HCT116 (cell line): ENCODE results near the gene DNAJC10. TPM values are rescaled to one million over a fixed set of nuclear protein-coding genes. Genes with fewer than 3 reads are reported as not detected.

Experiments
- ATF3 ChIP-seq: IDR thresholded peaks from 2 replicates; pipeline ENCODE4 v1.6.1; 2012
- CBX3 ChIP-seq: IDR thresholded peaks from 2 replicates; pipeline ENCODE4 v1.6.1; 2012; ENCODE audit warnings: low read depth
- CEBPB ChIP-seq: IDR thresholded peaks from 2 replicates; pipeline ENCODE4 v1.6.1; 2012; ENCODE audit warnings: low read depth
- EZH2 ChIP-seq: fragments of 200-600 bp; sonication (generic); IDR thresholded peaks from 2 replicates; pipeline ENCODE4 v1.6.1; 2017; ENCODE audit warnings: antibody characterized with exemption, mixed run types
- FOSL1 ChIP-seq: IDR thresholded peaks from 2 replicates; pipeline ENCODE4 v1.6.1; 2012; ENCODE audit warnings: low read depth
- POLR2A ChIP-seq: IDR thresholded peaks from 2 replicates; pipeline ENCODE4 v1.7.0; 2011; ENCODE audit warnings: borderline replicate concordance; ENCODE audit not compliant: insufficient read depth, insufficient read length; ENCODE audit errors: extremely low read depth
- RAD21 ChIP-seq: IDR thresholded peaks from 2 replicates; pipeline ENCODE4 v1.6.1; 2012; ENCODE audit warnings: low read depth, mild to moderate bottlenecking
- SP1 ChIP-seq: IDR thresholded peaks from 2 replicates; pipeline ENCODE4 v1.6.1; 2012; ENCODE audit warnings: low read depth
- TCF7L2 ChIP-seq: IDR thresholded peaks from 2 replicates; pipeline ENCODE4 v1.7.0; 2011; ENCODE audit warnings: borderline replicate concordance, inconsistent platforms; ENCODE audit not compliant: insufficient read depth, insufficient read length; ENCODE audit errors: extremely low read depth
- YY1 ChIP-seq: IDR thresholded peaks from 2 replicates; pipeline ENCODE4 v1.6.1; 2011; ENCODE audit warnings: low read length, low read depth, moderate library complexity, mild to moderate bottlenecking; ENCODE audit not compliant: insufficient replicate concordance; ENCODE audit errors: extremely low read depth
- total RNA-seq: library from RNA; stranded (reverse); gene quantifications from one replicate; pipeline ENCODE4 v1.2.1, GENCODE V29; 2021; ENCODE audit not compliant: unreplicated experiment
- TF ChIP-seq, protein P1 (sequence below): IDR thresholded peaks from 2 replicates; pipeline ENCODE4 v1.6.1; 2011; ENCODE audit warnings: mild to moderate bottlenecking, low read length, moderate library complexity; ENCODE audit not compliant: insufficient replicate concordance; ENCODE audit errors: extremely low read depth
- TF ChIP-seq, protein P2 (sequence below), 3 experiments: fragments of 200-600 bp in 1 of 3; sonication (generic) in 1 of 3; IDR thresholded peaks in 2 of 3; conservative IDR thresholded peaks in 1 of 3; 2 replicates each; pipeline ENCODE4 v1.5.1; 2012 to 2017; ENCODE audit warnings: low read depth in 2 of 3, low read length in 2 of 3, antibody characterized with exemption in 1 of 3, borderline replicate concordance in 1 of 3, control low read depth in 1 of 3, mild to moderate bottlenecking in 1 of 3, mixed read lengths in 1 of 3, mixed run types in 1 of 3, moderate library complexity in 1 of 3; ENCODE audit not compliant: insufficient read depth in 1 of 3

Gene DNAJC10
- total RNA-seq, 1 experiment from 2014 or later, result 80.4 TPM

- TF ChIP-seq, protein P1, sequence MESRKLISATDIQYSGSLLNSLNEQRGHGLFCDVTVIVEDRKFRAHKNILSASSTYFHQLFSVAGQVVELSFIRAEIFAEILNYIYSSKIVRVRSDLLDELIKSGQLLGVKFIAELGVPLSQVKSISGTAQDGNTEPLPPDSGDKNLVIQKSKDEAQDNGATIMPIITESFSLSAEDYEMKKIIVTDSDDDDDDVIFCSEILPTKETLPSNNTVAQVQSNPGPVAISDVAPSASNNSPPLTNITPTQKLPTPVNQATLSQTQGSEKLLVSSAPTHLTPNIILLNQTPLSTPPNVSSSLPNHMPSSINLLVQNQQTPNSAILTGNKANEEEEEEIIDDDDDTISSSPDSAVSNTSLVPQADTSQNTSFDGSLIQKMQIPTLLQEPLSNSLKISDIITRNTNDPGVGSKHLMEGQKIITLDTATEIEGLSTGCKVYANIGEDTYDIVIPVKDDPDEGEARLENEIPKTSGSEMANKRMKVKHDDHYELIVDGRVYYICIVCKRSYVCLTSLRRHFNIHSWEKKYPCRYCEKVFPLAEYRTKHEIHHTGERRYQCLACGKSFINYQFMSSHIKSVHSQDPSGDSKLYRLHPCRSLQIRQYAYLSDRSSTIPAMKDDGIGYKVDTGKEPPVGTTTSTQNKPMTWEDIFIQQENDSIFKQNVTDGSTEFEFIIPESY, result no peak
- TF ChIP-seq CBX3 (no peak), EZH2 (no peak), FOSL1 (no peak), CEBPB (no peak), RAD21 (no peak), YY1 (no peak), POLR2A (no peak), TCF7L2 (no peak), ATF3 (no peak), SP1 (no peak)
- TF ChIP-seq, protein P2, sequence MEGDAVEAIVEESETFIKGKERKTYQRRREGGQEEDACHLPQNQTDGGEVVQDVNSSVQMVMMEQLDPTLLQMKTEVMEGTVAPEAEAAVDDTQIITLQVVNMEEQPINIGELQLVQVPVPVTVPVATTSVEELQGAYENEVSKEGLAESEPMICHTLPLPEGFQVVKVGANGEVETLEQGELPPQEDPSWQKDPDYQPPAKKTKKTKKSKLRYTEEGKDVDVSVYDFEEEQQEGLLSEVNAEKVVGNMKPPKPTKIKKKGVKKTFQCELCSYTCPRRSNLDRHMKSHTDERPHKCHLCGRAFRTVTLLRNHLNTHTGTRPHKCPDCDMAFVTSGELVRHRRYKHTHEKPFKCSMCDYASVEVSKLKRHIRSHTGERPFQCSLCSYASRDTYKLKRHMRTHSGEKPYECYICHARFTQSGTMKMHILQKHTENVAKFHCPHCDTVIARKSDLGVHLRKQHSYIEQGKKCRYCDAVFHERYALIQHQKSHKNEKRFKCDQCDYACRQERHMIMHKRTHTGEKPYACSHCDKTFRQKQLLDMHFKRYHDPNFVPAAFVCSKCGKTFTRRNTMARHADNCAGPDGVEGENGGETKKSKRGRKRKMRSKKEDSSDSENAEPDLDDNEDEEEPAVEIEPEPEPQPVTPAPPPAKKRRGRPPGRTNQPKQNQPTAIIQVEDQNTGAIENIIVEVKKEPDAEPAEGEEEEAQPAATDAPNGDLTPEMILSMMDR (IDR thresholded peaks at IDR 0.05 in 2 of 3, conservative IDR thresholded peaks at IDR 0.05 in 1 of 3; ENCODE audit: borderline replicate concordance in 1 of 3, insufficient read depth in 1 of 3, low read depth in 2 of 3, low read length in 2 of 3), result no peak
These were observed 106.7 kb downstream of the DNAJC10 start (continued) for GRCh38 chr2:182822733-182823132.
